Kidney capillary endothelial cell (primary cell): ENCODE data around the gene TRAF3IP3.

Experiments
- DNase-seq: peaks from one replicate; pipeline ENCODE4 v3.0.0-alpha.2; 2018; ENCODE audit warnings: low spot score

TRAF3IP3 gene

DNA sequence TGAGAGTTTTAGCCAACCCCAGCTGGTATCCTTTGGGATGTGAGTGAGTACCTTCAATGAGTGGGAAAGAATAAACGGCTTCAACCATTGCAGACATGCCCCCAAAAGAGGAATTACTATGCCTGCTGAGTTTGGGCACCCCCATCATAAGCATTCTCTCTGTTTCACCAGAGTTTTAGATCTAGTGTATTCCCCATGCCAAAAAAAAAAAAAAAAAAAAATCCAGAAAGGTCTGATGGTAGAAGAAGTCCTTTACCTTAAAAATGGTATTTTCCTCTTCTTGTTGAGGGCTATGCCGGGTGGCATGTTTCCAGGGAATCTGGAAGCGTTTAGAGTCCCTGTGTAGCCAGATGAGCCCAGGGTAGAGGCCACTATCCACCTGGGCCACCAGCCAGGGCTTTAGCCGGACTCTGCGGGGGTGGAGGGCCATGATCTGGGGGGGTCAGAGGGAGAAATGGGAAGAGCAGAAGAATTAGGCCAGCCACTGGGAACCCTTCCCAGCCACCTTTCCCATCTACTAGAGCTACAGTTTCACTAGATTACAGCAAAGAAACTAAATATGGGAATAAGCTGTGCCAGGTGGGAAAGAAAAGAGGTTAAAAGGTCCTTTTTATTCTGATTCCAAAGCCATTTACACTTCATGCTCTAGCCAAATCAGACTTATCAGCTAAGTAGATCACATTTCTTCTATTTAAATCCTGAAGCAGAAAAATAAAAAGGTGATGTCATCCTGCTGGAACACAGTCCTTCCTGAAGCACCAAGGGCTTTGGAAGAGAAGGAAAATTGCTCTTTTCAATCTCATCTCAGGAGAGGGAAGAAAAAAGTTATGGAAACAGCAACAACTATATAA, 45.4 kb downstream of the TRAF3IP3 start:
- DNase-seq = no peak

DNA sequence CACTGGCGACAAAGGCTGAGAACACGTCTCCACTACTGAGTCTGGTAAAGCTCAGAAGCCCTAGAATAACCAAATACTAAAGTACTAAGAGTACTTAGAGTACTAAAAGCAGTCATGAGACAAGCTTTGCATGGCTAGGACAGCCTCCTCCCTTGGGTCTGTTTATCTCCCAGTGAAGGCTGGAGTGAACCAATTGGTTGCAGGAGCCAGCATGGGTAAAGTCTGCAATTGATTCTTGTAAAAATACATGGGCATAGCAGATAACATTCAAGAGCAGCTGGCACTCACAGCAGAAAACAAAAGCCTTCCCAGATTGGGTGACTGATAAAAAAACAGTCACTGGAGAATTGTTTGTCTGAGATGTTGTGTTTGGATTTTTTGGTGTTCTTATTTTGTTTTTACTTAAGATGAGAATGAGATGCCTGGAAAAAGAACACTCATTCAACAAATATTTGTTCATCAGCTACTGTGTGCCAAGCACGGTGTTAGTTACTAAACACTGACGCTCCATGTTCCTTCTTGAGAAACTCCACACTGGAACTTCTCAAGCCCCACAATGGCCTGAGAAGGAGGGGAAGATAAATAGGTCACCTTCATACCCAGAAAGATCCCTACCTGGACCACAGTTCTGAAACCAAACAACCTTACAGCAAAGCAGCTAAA, 46.4 kb downstream of the TRAF3IP3 start:
- no peak for DNase-seq

DNA sequence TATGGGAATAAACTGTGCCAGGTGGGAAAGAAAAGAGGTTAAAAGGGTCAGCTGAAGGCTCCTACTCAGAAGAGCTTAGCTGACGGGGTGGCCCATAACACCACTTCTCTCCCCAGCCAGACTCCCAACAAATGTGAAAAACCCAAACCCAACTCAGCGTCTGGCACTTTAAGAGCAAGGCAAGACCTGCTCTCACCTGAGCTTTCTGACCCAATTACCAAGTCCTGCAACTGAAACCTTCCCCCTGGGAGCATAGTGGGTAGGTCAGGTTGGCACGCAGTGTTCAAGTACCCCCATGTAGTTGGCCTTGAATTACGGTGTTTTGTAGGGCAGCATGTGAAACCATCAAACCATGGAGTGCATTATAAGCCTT, 46.9 kb downstream of the TRAF3IP3 start:
- DNase-seq = no peak

DNA sequence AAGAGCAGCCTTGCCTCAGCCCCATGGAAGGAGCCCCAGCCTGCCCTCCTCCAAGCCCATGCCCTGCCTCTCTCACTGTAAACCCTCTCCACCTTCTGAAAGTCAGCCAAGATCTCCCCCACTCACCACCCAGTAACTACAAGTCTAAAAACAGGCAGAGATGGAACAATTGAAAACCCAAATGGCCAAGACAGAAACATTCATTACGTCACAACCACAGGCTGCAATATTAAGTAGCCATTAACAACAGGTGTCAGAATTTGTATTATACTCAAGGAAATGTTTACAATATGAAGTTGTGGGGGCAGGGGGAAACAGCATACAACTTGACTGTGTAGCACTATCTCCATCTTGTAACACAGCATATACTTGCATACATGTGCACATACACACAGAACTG, 47.7 kb downstream of the TRAF3IP3 start:
- no peak for DNase-seq

DNA sequence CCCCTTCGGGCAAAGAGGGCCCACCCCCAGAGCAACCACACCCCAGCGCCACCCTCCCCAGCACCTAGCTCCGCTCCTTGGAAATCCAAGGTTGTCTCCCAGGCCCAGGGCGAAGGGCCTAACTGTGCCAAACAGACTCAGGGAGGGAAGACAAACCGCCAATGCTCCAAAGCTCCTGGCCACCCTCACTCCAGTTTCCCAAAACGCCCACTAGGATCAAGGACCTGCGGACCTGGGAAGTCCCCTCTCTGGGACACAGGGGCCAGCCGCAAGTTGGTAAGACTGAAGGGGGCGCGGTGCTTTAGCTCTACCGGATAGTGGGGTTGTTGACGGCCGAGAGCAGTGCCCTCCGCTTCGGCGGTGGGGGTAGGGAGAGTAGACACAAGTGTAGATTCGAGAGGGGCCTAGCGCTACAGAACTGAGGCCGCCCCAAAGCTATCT, 49.5 kb downstream of the TRAF3IP3 start:
- DNase-seq = no peak

DNA sequence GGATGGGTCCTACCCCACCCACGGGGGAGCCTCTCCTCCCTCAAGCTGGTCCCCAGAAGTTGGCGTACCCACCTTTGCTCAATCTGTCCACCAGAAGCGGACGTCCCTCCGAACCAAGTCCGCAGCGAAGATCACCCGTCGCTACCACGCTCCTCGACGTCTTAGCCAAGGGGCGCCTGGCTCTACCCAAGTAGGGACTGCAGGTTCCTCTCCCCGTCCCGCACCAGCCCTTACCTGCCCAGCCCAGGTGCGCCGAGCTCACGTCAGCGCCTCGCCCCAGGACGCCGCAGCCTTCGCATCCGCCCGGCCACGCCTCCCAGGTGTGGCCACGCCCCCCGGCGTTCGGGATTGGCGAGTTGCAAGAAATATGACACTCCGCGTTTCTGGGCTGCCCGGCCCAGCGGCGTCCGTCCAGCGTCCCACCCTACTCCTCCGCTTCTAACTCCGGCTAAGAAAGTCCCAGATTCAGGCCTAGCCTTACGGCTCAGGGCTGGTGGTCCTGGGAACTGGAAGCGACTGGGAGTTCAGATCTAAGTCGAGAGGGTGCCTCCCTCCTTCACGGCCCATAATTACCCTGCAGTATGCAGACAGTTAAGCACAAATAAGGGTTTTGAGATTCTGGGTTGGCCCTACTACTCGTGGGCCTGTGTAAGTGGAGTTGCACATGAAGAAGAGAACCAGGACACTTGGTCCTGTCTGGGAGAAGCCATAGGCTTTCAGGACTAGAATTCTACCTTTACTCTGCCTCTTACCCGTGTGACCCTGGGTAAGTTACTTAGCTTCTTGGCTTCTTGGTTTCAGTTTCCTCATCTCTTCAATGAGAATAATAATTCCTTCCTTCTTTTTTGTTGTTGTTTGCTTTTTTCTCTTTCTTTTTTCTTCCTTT, 50.3 kb downstream of the TRAF3IP3 start, which contains the start of gene IRF6:
Gene IRF6, minus strand, starts transcription at position 268 of the 886 bp plus-strand sequence. CDS start 4,729 bp downstream, outside the sequence.
- DNase-seq = no peak

DNA sequence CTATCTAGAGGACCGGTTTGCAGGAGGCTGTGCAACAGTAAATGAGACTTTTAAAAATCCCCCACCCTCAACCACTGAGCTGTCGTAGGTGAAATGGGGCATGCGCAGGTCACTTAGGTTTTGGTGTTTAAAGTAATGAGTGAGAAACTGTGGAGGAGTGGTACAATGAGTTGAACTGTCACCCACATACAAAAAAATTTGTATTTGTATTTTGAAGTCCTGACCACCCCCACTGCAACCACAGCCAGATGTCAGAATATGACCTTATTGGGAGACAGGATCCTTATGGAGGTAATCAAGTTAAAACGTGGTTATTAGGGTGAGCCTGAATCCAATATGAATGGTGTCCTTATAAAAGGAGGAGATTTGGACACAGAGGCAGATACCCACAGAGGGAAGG, 51.7 kb downstream of the TRAF3IP3 start:
- DNase-seq = no peak

DNA sequence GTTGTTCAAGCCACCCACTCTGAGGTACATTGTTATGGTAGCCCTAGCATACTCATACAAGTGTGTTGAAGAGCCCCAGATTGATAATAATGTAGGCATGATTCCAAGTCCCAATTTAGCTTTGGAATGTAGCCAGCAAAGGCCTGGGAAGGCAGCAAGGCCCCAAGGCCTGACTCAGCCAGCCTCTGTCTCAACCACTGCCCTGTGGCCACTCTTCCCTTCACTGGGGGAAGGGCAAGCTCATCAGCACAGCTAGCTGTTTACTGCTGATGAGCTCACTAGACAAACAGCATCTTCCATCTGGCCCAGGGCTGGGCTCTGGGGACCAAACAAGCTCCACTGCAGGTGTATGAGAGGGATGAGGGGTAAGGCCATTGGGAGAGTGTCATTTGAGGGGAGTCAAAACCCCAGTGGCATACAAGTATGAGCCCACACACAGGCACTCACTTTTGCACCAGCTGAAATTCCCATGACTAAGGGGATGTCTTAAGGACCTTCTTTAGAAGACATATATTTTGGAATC, 52.3 kb downstream of the TRAF3IP3 start:
- DNase-seq = peak; percentile 97

DNA sequence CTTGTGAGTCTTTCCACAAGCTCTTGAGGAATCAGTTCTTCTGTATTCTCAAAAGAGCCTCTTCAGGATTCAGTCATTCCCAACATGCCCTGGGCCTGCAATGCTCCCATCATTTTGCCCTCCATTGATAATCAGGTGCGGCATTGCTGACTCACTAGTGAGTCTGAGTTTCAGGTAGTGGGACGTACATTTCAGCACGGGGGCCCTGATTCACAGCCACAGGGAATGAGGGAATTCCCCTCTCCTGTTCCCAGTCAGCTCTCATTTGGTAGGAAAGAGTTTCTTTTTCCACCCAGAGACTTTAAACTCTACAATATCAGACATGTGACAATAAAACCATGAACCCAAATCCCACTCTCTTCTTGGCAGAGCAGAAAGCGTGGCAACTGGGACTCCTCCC, 53.8 kb downstream of the TRAF3IP3 start:
- DNase-seq = no peak

DNA sequence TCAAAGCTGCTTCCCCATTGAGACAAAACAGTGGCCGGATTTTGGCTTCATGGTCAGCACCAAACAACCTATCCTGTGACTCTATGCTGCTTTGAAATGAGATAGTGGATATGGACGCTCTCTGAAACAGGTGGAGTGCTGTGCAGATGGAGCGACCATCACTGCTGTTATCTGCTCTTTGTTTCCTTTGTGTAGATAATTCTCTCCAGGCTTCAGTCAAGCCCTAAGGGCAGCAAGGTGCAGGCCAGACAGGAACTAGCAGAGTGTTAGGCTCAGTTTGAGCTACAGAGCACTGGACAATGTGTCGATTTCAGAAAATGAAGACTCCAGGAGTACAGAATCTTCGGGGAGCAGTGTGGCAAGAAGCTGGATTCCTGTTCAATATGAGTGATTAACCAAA, 54.9 kb downstream of the TRAF3IP3 start:
- no peak for DNase-seq

DNA sequence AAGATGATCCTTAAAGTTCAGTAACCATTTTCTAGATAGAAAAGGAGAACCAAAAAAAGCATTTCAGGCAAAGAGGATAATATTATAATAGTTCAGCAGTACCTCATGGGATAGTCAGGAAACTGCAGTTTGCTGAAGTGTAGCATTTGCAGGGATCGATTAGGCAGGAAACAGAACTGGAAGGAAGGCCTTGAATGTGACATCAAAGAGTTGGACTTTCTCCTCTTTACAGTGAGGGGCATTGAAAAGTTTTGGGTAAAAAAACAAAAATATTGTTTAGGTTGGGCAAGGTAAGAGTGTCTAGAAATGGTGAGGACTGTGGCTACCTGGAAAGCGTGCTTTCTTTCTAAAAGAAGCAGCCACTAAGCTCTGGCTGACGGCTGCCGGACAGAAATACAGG, 58.0 kb downstream of the TRAF3IP3 start:
- DNase-seq = no peak

DNA sequence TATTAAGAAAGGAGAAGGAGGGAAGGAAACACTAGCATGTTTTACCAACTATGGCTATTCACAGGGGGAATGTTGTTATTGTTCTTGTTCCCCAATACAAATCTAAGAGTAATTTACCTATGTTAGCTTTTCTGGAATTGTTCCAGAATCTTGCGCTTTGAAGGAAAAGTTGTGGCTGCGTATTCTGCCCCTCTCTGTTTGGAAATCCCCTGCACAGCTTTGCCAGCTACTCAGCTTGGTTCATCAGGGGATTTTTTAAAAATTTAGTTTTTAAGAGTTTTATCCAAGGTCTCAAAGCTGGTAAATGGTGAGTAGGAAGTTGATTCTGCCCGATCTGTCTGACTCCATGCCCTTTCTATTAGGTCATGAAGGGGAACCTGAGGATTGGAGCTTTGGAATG, 59.6 kb downstream of the TRAF3IP3 start:
- no peak for DNase-seq

DNA sequence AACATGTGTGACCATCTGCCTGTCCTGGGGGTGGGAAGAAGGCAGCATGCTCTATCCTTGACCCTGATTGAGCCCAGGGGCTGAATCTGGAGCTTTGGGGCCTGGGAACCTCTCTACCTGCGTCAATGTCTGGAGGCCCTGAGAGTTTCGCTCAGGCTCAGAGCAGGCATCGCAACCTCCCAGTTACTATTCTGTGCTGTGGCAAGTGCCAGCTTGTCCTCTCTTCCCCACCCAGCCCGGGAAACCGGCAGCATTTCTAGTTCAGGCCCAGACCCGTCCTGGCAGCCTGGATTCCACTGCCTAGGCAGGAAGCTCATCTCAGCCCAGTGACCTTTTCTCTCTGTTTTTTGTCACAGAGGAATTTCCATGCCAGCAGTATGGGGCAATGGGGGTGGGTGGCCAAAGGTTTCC, 60.1 kb downstream of the TRAF3IP3 start:
- no peak for DNase-seq

DNA sequence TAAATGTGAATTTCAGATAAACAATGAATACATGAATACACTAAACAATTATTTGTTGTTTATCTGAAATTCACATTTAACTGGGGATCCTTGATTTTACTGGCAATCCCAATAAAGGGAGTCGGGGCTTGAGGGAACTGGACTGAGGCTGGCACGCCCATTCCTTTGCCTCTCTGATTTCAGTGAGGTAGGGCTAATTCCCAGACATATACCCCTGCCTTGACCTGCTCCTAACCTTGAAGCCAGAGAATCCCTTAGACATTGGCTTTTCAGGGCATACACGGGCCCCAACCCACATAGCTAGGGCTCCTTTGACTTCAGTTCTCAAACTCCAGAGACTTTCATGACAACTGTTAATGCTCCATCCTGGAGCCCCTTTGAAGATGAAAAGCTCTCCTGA, 61.1 kb downstream of the TRAF3IP3 start:
- DNase-seq = no peak

DNA sequence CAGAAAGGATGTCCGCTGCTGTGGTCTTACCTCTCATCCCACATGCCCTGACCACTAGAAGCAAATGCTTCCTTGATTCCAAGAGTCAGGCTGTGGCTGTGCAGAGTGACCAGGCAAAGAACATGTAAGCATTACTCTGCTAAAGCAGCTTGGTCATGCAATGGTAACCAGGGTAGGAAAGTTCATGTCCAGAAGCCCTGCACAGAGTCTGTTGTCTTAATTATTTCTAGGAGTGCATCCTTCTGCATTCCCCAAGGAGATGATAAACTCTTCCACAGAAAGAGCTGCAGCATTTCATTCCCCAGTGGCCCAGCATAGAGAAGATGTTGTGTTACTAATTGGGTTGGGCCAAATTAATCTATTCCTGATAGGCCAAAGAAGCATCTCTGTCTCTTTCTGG, 61.8 kb downstream of the TRAF3IP3 start:
- no peak for DNase-seq

DNA sequence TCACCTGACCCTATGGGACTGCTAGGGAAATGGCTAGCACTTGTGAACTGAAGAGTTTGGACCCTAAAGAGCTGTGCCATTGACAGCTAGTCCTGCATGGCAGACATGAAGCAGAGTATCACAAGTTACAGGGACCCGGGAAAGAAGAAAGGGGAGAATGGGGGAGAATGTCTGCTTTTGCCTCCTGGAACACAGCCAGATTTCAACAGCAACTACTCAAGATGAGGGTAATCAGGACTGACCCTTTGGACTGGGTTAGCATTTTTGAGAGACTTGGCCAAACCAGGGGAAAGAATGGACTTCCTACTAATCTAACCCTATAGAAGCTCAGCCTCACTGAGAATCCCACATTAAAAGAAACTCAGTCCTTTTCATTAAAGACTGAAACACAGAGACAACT, 63.2 kb downstream of the TRAF3IP3 start:
- no peak for DNase-seq

DNA sequence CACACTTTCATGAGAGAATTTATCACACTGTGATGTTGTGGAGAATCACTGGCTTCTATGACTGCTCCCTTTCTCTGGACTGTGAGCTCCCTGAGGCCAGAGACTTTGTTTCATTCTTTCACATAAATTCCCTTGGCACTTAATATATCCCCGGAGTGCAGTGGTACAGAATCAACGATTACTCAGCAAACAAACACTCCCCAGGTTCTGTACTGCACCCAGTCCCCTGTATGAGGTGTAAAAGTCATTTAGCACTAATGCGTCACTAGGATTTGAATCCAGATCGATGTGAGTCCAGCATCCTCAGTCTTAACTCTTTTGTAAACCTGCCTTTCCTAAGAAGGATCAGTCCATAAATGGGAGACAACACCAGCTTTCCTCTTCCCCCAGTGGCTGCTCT, 65.1 kb downstream of the TRAF3IP3 start:
- DNase-seq = no peak

DNA sequence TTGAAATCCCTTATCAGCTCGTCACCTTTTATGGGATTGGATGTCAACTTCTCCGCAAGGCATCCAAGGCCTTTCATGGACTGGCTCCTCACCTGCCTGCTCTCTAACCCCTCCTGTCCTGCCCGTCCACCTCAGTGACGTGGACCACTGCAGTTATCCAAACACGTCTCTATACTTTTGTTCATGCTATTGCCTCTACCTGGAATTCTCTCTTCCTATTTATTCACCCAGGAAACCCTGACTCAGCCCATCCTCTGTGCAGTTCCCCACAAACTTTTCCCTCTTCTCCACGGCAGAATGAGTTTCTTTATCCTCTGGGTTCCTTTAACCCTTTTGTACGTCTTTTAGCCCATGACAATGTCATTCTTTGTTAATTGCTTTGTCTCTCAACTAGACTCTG, 66.9 kb downstream of the TRAF3IP3 start:
- no peak for DNase-seq

DNA sequence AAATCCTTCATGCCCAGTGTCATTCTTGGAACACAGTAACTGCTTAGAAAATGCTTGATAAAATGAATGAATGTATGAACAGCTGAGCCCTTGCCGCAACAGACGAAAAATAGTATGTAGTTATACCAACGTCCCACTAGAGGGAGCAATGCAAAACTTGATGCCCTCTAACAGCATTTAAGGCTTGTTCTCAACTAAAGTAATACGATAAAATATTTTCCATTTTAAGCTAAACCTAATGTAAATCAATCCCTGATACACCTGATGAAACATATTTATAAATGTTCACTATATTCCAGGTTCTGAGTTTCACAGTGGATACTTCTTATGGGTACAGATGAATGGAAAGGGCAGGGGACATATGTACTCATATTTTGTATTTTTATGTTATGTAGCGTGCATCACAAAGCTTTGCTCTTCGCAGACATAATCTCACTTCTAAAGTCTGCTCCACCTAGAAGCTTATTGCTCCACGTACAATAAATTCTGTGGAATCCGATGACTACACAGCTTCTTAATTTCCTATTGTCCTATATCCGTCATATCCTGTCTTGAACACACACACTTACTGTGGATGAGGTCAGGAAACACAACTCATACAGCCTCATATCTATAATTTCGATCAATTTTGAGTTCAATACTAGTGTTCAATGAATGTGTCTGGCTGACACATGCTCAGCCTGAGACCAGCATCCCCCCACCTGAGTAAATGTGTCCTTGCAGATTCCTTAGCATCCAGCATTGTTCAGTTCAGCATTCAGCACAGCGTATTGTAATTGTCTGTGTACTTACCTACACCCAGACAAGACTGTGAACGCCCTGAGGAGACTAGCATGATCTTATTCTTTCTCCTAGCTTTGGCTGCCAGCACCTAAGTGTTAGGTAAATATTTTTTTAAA, 67.5 kb downstream of the TRAF3IP3 start:
- peak; percentile 96 for DNase-seq

DNA sequence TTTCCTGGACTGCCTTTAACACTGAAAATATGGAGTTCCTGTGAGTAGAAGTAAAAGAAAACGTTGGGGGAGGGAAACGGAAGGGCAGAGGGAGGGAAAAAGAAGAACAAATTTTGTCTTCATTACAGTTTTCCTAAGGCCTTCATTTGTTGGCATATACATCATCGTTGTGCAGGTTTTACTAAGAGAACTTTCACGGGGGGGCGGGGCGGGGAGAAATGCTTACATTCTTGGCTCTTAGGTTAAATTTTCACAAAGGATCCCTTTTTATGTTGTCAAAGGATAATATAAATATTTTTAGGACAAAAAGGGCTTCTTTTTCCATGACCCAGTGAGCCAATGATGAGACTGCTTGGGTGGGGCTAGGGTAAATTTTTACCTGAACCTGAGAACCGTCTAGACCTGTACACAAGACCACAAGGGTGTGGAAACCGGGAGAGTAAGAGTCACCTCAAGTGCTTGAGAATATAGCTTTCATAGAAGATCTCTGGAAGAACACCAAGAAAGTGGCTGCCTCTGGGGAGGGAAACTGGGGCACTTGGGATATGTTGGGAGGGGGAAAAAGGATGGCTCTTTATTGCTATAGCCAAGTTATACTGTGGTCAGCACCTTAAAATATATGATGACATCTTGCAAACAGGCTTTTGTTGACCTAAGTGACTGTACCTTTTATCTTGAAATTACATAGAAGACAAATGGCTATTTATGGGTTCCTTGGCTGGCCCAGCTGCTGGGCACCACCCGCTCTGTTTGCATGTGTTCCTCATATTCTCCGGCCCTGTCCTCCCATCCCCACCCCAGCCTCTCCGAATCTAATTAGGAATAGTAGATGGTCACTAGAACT, 70.0 kb downstream of the TRAF3IP3 start:
- DNase-seq = no peak
